NCI-H1105 (cell line): ENCODE measurements around the gene ZNF513.

Experiments
- DNase-seq: peaks from one replicate; lab custom pipeline; 2025; lab: John Stamatoyannopoulos, UW

The ZNF513 gene

GRCh38 chr2:27390822-27391679 lies 10.5 kb upstream of the ZNF513 start:
- DNase-seq = no peak

- no peak for DNase-seq
Measured at GRCh38 chr2:27381577-27382181, 1.1 kb upstream of the ZNF513 start.

GRCh38 chr2:27379836-27380625 lies 503 bp downstream of the ZNF513 start:
- peak; percentile 39 for DNase-seq

- no peak for DNase-seq
Measured at GRCh38 chr2:27379383-27379835, 1.1 kb downstream of the ZNF513 start.

- no peak for DNase-seq
Measured at GRCh38 chr2:27378809-27379290, 1.7 kb downstream of the ZNF513 start.

GRCh38 chr2:27378096-27378808 lies 2.3 kb downstream of the ZNF513 start:
- DNase-seq = no peak

GRCh38 chr2:27377618-27378095 lies 2.9 kb downstream of the ZNF513 start:
- no peak for DNase-seq

- no peak for DNase-seq
Measured at GRCh38 chr2:27376866-27377617, 3.5 kb downstream of the ZNF513 start.

- no peak for DNase-seq
Measured at GRCh38 chr2:27376151-27376865, 4.2 kb downstream of the ZNF513 start.

GRCh38 chr2:27375513-27376099 lies 4.9 kb downstream of the ZNF513 start:
- DNase-seq = no peak

GRCh38 chr2:27373567-27373966 lies 7.0 kb downstream of the ZNF513 start:
- DNase-seq = no peak

- DNase-seq = no peak
Measured at GRCh38 chr2:27372937-27373336, 7.6 kb downstream of the ZNF513 start.

- no peak for DNase-seq
Measured at GRCh38 chr2:27370816-27371620, 9.5 kb downstream of the ZNF513 start.

- peak; percentile 97 for DNase-seq
Measured at GRCh38 chr2:27370026-27370815, 10.3 kb downstream of the ZNF513 start, which contains the start of the genes EIF2B4 and SNX17. EIF2B4 (minus strand) TSS chr2:27370338; CDS start chr2:27370314, 24 bp downstream. SNX17 (plus strand) TSS chr2:27370616; CDS start chr2:27370744, 128 bp downstream.

- DNase-seq = peak; percentile 12
Measured at GRCh38 chr2:27369471-27370025, 11.0 kb downstream of the ZNF513 start.

- no peak for DNase-seq
Measured at GRCh38 chr2:27363933-27364332, 16.6 kb downstream of the ZNF513 start.

- DNase-seq = no peak
Measured at GRCh38 chr2:27362678-27363420, 17.7 kb downstream of the ZNF513 start.
